ENCODE results near the gene TNFAIP1.

DNA sequence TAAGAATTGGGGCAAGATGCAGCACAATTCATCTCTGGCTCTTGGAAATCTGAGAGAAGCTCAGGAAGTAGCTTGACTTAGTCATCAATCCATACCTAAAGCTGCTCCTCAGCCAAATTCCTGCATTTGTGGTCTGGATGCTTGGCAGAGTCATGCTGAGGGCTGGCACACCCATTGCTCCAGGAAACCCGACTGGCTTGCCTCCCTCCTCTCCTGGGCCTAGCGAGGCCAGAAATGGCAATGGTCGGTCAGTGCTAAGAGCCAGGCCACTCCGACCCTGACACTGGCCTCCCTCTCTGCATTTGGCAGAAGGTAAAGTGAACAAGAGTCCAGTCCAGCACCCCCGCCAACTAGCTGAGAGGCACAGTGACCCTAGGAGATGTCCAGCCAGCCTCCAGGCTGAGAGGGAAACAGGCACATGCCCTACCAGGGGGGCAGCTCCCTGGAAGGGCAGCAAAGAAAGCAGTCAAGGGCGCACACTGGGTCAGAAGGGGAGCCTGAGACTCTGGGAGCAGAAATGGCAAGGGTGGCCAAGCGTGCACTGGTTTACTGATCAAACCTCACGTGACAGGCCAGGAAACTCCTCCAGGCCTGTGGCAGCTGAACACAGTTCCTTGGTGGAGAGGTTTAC, 11.8 kb downstream of the TNFAIP1 start:
- TF ChIP-seq JUN (CRISPR knock-in tag; IDR thresholded peaks at IDR 0.05): no peak
- TF ChIP-seq, protein P1, sequence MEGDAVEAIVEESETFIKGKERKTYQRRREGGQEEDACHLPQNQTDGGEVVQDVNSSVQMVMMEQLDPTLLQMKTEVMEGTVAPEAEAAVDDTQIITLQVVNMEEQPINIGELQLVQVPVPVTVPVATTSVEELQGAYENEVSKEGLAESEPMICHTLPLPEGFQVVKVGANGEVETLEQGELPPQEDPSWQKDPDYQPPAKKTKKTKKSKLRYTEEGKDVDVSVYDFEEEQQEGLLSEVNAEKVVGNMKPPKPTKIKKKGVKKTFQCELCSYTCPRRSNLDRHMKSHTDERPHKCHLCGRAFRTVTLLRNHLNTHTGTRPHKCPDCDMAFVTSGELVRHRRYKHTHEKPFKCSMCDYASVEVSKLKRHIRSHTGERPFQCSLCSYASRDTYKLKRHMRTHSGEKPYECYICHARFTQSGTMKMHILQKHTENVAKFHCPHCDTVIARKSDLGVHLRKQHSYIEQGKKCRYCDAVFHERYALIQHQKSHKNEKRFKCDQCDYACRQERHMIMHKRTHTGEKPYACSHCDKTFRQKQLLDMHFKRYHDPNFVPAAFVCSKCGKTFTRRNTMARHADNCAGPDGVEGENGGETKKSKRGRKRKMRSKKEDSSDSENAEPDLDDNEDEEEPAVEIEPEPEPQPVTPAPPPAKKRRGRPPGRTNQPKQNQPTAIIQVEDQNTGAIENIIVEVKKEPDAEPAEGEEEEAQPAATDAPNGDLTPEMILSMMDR (IDR thresholded peaks at IDR 0.05): no peak
- TF ChIP-seq SMAD3 (CRISPR knock-in tag; IDR thresholded peaks at IDR 0.05; ENCODE audit: borderline replicate concordance): no peak

Data from WTC11 (cell line).